GM18868 (cell line): ENCODE data around the gene TTLL11.

Source experiments
- ATAC-seq: cut with Tn5 transposase; IDR thresholded peaks from one replicate; pipeline ENCODE4 v1.9.1; 2021; ENCODE audit warnings: mild to moderate bottlenecking, moderate library complexity; ENCODE audit not compliant: unreplicated experiment

The TTLL11 gene

DNA sequence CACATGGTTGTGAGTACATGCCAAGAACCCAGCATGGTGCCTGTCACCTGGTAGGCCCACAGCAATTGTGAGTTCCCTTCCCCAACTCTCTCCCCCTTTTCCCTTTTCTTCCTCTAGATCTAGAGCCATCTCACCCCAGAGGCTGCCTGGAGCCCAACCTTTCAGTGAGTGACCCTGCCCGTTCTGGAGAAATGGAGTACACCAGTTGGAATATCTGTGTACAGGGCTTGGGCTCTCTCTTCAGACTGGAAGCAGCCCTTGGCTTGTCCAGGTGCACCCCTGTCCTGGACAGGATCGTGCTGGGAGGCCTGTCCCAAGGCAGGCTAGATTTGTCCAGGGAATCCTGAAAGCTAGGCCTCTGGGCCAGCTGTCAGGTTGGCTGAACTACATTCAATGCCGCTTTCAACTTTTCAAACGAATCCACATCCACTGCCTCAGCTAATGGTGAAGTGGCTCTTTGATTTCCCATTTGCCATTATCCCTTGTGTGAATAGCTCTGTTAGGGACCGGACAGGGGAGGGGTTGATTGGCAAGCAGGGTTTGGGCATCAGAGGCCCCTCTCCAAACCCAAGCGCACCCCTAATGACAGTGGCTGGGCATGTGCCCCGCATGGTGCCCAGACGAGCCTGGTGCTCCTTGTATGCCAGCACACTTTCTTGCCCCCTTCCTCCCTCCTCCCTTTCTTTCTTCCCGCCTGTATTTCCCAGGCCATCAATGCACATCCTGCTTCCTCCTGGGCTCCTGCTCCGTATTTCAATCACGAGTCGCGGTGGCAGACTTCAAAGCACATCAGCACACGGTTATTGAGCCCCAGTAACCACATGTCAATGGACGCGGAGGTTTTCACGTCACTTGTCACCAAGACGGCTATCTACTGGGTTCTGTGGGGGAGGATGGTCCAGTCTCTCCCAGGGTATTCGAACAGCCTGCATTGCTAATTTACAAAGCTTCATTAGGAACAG lies 230.5 kb downstream of the TTLL11 start:
- no peak for ATAC-seq

DNA sequence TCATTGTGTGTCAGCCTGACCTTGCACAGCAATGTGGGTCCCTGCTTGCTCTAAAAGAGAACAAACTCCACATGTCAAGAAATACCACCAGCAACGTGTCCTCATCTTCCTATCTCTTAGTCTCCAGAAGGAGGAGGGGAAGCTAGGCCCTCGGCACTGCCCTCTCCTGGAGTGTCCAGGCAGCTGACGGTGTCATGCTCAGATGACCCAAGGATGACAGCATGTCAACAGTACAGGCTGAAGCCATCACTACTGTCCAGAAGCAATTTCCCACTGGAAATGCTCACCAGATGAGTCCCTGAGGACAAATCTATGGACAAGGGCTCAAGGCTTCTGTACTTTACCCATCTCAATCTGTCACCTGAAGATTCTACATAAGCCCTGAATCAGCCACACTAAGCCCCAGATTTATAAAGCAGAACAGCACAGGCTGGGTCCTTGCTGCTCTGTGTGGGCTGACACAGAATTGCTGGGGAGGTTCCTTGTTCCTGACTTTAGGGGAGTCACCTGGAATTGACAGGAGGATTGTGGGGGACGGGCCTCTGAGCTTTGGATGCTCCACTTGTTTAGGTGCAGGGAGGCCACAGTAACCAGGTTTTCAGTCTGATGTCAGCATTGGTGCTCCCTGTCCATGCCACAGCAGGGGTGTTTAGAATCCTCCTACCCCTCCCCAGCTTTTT lies 231.5 kb downstream of the TTLL11 start:
- ATAC-seq, result no peak

DNA sequence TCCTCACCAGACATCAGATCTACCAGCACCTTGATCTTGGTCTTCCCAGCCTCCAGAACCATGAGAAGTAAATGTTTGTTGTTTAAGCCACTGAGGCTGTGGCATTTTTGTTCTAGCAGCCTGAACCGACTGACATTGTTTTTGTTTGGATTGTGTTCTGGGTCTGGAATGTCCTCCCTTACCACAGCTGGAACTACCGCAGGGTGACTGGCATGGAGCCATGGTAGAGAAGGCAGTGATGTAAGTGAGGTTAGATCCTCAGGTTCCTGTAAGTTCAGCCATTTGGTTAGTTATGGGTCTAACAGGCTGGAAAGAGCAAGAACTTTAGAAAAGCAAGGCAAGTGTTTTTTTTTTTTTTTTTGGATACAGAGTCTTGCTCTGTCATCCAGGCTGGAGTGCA lies 232.4 kb downstream of the TTLL11 start:
- no peak for ATAC-seq

DNA sequence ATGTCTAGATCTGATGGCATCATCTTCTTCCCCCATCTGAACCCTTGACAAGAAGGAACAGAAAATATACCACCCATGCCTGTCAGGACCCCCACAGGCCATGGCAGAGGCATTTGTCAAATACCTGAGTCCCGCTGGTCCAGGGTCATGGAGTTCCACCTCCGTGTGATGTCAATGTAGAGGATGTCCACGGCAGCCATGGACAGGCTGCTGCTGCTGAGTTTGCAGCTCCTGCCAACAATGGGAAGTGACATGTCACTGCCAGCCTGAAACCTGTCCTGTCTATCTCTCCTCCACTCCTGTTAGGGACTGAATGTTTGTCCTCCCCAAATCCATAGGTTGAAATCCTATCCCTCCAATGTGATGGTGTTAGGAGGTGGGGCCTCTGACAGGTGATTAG lies 232.9 kb downstream of the TTLL11 start:
- no peak for ATAC-seq

DNA sequence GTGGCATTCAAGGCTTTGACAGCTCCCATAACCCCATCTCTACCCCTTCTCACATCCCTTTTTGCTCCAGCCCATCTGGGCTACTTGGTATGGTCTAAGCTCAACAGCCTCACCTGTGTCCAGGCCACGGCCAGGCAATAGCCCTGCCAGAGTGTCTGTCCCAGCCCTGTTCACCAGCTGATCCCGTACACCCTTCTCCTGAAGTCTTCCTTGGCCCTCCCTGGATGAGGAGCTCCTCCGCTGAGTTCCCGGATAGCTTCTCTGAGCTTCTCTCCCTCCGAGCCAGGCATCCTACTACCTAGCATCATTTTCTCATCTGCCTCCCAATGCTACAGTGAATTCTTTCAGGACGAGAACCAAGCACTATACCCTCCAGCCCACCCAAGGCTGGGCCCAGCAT lies 233.5 kb downstream of the TTLL11 start:
- ATAC-seq, result no peak

DNA sequence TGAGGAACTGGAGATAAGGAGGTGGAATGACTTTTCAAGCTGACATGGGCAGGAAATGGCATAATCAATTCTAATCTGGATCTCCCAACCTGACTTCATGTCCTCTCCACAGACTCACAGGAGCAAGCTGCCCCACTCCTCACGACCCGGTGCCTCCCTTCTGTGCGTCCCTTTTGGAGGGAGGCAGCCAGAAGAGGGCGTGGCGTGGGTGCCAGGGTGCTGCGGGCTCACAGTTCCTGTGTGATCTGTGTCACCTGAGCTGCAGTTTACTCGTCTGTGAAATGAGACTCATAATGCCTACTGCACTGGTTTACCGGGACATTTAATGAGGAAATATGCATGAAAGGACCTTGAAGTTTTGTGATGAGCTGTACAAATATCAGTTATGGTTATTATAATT lies 234.3 kb downstream of the TTLL11 start:
- ATAC-seq, result no peak

DNA sequence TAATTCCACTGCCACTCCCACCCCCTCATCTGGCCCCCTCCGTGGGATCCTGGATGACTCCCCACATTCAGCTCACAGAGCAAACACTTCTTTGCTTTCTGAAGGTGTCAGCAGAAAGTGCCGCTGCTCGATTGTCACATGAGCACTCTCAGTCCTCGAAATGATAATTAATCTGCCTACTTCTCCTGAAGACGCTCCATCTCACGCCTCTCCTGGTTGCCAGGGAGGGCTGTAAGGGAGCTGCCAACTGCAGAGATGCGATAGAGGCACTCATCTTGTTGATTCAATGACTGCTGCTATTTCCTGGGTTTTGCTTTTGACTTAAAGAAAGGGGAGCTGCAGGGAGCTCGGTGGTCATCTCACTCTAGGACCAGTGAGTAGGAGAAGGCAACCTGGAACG lies 235.2 kb downstream of the TTLL11 start:
- no peak for ATAC-seq

DNA sequence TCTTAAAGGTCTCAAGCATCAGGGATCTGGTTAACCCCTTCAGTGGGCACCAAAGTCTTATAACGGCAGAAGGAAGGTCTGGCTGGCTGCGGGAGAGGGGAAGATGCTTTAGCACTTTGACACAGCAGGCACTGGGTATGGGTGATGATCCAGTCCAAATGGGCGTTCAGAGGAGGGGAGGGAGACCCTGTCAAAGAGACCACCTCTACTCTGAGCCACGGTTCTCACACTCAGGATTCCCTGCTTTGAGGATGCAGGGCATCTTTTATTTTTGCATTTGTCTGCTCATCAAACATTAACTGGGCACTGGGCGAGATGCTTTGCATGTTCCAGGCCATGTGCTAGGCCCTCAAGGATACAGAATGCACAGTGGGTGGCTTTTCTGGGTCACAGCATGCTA lies 237.6 kb downstream of the TTLL11 start:
- no peak for ATAC-seq

DNA sequence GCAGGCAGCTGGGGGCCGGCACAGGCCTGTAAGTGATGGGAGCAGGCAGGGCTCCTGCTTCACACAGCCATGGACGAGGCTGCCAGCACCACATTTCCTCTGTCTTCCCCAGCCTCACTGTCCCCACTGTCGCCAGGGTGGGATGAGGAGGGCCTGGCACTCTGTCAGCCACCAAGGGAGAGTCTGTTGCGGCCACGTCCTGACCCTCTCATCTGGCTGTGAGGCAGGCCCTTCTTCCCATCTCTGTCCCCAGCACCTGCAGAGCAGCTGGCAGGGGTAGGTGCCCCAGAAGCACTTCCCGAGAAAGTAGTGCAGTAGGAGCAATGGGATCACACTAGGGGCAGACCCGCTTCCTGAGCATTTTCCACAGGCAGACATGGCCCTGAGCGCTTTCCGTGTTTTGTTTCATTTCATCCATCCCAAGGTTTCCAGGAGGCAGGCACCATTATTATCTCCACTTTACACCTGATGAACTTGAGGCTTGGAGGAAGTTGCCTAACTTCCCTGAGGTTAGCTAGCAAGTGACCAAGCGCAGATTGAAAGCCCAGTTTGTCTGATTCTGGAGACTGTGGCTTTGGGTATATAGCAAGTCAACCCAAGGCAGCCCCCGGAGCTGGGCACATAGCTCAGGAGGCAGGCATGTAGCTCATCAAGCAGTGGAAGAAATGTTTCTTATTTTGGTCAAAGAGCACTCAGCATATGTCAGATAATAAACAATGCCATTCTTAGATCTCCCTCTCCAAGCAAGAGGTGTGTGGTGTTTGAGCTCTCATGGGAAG lies 239.3 kb downstream of the TTLL11 start:
- ATAC-seq, result no peak

DNA sequence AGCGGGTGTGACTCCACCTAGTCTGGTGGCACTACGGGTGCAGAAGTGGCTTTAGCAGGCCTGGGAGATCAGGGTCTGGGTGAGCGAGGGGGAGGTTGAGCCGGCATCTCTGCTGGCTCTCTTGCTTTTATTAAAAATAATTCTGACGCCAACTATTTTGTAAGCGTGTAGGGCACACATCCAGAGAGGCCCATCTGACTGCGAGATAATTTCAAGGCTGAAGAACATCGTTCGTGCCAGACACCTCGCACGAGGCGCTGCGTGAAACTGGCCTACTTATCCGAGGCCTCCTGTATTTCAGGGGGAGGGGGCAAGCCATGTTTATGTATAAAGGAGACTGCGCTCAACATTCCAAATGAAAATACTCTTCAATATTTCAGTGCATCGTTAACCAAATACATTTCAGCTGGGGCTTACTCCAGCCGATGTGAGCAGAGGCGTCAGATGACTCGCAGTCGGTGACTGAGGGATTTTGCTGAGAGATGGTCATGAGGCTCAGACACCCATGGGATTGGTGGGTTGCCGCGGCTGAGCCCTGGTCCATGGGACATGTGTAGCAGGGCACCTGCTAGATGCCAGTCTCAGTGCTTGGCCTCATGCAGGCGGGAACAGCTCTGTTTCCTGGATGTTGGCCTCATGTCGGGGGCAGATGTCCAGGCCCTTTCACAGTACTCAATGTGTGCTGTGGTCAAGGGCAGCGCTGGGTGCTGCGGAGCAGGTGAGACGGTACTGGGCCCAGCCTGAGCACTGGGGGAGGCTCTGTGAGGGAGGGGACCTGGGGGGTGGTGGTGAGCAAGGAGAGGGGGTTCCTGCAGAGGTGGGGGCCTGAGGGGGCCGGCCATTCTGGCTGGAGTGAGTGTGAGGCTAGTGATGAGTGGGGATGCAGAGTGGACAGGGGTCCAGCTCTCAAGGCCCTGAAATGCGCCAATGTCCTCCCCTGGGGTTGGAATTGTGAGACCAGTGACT lies 240.2 kb downstream of the TTLL11 start:
- ATAC-seq, result no peak

DNA sequence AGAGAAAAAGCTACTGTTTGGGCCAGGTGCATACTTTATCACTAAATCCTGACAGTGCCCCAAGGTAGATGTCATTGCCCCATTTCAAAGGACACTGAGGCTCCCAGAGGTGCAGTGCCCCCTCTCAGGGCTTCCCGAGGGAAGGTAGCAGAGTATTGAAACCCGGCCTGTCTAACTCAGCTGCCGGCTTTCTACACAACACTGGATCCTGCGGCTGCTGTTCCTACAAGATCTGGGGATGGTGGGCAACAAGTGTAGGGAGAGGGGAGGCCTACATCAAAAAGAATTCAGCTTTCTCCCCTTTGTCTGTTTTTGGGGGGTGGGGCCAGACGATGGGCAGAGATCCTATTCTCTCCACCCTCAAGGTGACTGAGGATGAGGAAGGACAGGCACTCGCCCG lies 240.9 kb downstream of the TTLL11 start:
- ATAC-seq, result no peak

DNA sequence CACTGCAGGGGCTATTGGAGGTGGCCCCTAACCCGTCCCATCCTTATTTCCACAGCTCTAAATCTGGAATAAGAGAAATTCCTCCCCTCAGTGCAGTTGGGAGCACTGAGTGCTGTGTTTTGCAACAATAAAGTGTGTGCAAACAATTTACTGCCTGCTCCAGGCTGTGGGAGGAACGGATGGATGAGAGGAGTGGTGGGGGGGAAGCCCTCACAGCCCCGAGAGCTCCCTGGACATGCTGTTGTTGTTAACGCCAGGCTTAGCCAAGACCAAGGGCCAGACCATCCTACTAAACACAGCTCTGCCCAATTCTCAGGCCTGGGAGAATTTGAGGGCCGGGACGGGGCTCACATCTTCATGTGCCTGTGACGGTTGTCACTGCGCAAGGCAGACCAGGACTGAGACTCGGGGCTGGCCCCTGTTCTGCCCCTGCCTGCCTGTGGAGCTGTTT lies 241.4 kb downstream of the TTLL11 start:
- ATAC-seq, result no peak

DNA sequence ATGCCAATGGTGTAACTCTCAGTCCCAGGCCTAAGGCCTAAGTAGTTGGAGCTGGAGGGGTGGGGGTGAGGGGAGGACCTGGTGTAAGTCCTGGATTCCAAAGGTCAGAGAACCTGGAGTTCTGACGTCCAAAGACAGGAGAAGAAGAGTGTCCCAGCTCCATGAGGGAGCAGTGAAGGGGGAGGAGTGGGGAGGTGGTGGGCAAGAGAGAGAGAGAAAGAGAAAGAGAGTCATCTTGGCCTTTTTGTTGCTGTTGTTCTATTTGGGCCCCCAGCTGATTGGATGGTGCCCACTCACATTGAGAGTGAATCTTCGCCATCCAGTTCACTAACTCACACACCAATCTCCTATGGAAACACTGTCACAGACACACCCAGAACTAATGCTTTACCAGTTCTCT lies 242.7 kb downstream of the TTLL11 start:
- ATAC-seq, result no peak

DNA sequence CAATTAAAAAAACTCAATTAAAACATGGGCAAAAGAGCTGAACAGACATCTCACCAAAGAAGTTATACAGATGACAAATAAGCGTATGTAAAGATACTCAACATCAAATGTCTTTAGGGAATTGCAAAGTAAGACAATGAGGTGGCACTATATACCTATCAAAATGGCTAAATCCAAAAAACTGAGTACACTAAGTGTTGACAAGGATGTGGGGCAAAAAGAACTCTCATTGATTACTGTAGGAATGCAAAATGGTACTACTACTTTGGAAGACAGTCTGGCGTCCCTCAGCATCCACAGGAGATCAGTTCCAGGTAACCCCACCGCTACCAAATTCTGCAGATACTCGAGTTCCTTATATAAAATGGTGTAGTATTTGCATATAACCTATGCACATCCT lies 243.6 kb downstream of the TTLL11 start:
- no peak for ATAC-seq

DNA sequence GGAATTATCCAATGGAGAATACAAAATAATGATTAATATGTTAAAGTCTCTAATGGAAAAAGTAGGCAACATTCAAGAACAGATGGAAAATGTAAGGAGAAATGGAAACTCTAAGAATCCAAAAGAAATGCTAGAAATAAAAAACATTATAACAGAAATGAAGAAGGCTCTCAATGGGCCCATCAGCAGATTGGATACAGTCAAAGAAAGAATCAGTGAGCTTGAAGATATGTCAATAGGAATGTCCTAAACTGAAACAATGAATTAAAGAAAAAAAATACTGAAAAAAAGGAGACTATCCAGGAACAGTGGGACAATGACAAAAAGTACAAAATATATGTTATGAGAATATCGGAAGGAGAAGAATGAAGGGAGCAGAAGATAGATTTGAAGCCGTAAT lies 248.5 kb downstream of the TTLL11 start:
- ATAC-seq, result no peak

DNA sequence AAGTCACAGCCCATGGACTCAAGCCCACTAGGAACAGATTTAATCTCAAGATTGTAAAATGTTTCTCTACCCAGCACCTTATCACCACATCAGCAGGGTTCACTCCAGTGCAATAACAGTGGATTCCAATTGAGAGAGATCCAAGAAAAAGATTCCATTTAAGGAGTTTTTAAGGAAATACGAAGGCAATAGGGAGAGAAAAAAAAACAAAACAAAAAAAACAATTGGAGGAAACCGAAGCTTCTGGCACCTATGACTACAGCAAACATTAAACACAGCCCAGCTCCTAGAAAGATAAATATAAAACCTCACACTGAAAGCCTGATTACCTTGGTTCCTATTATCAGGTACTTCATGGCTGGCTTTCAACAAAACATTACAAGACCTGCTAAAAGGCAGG lies 249.0 kb downstream of the TTLL11 start:
- ATAC-seq, result no peak

DNA sequence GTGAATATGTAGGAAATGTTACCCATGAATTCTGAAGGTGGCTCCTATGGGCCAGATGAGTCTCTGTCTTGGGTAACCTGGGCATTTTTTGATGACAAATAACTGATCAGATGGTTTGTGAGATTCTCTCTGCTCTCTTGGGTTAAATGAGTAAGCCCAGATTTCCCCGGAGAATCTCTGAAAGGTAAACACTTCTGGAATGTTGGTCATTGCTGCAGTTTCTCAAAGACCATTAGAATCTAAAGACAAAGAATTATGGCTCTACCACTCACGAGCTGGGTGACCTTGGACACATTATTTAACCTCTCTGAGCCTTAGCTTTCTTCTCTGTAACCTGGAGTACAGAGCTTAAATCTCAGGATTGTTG lies 250.5 kb downstream of the TTLL11 start:
- no peak for ATAC-seq

DNA sequence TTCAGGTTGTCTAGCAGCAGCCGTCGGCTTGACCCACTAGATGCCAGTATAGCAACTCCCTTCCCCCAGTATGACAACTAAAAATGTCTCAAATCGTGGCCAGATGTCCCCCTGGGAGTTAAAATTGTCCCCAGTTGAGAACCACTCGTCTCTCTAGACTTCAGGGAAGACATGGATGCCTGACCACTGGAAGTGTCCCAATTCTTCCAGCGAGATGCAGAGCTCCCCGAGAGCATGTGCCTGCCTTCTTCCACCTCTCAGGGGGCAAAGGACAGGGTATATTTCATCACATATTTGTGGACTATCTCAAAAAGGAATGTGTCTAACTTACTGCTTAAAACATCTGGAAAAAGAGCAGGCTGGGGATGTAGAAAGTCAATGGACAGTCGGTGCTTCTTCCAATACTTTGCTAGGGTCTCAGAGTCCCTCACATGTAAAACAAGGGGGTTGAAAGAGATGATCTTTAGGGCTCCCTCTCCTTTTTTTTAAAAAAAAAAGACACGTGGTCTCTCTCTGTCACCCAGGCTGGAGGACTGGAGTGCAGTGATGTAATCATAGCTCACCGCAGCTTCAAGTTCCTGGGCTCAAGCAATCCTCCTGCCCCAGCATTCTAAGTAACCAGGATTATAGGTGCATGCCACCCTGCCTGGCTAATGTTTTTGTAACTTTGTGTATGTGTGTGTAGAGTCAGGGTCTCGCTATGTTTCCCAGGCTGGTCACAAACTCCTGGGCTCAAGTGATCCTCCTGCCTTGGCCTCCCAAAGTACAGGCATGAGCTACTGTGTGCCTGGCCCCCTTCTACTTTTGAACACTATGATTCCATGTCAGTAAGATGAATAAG lies 251.1 kb downstream of the TTLL11 start:
- no peak for ATAC-seq
